DMS53 treated with DMSO at 0.1 percent for 48 hours (cell line): ENCODE data around the gene GRIA3.

Source experiments
- DNase-seq: peaks from one replicate; lab custom pipeline; 2025; ENCODE audit not compliant: unreplicated experiment; lab: John Stamatoyannopoulos, UW

Gene GRIA3

GRCh38 chrX:123190096-123190495 lies 6.0 kb downstream of the GRIA3 start:
- no peak for DNase-seq

- no peak for DNase-seq
These were observed 9.0 kb downstream of the GRIA3 start for GRCh38 chrX:123193101-123193500.

GRCh38 chrX:123199338-123199737 lies 15.3 kb downstream of the GRIA3 start:
- no peak for DNase-seq

GRCh38 chrX:123201720-123202119 lies 17.6 kb downstream of the GRIA3 start:
- no peak for DNase-seq

- DNase-seq: no peak
These were observed 18.4 kb downstream of the GRIA3 start for GRCh38 chrX:123202523-123202922.

GRCh38 chrX:123203772-123204171 lies 19.7 kb downstream of the GRIA3 start:
- no peak for DNase-seq

GRCh38 chrX:123206176-123206575 lies 22.1 kb downstream of the GRIA3 start:
- no peak for DNase-seq

GRCh38 chrX:123210252-123210651 lies 26.2 kb downstream of the GRIA3 start:
- DNase-seq: no peak

GRCh38 chrX:123215397-123216089 lies 31.5 kb downstream of the GRIA3 start:
- no peak for DNase-seq

- DNase-seq: no peak
These were observed 33.0 kb downstream of the GRIA3 start for GRCh38 chrX:123217077-123217476.

- no peak for DNase-seq
These were observed 33.6 kb downstream of the GRIA3 start for GRCh38 chrX:123217728-123218127.

GRCh38 chrX:123219916-123220315 lies 35.8 kb downstream of the GRIA3 start:
- no peak for DNase-seq

- DNase-seq: no peak
These were observed 38.8 kb downstream of the GRIA3 start for GRCh38 chrX:123222920-123223319.

GRCh38 chrX:123223409-123223808 lies 39.3 kb downstream of the GRIA3 start:
- no peak for DNase-seq

GRCh38 chrX:123223859-123224258 lies 39.8 kb downstream of the GRIA3 start:
- no peak for DNase-seq

- DNase-seq: no peak
These were observed 46.7 kb downstream of the GRIA3 start for GRCh38 chrX:123230798-123231197.

GRCh38 chrX:123236859-123237258 lies 52.8 kb downstream of the GRIA3 start:
- no peak for DNase-seq

GRCh38 chrX:123237271-123237670 lies 53.2 kb downstream of the GRIA3 start:
- no peak for DNase-seq

GRCh38 chrX:123254457-123254856 lies 70.4 kb downstream of the GRIA3 start:
- DNase-seq: no peak

GRCh38 chrX:123256378-123256777 lies 72.3 kb downstream of the GRIA3 start:
- DNase-seq: no peak

- DNase-seq: no peak
These were observed 76.9 kb downstream of the GRIA3 start for GRCh38 chrX:123260920-123261418.

GRCh38 chrX:123263270-123263669 lies 79.2 kb downstream of the GRIA3 start:
- DNase-seq: no peak

- DNase-seq: no peak
These were observed 79.7 kb downstream of the GRIA3 start for GRCh38 chrX:123263747-123264146.
